AG10803 (cell line): ENCODE measurements around the gene SPTBN5.

Experiments used
- DNase-seq: peaks from one replicate; pipeline ENCODE4 v3.0.0; 2010; ENCODE audit warnings: low read depth
- H3K4me3 ChIP-seq: 2 replicates; pipeline ENCODE4 v1.5.1; 2011; ENCODE audit warnings: mild to moderate bottlenecking, low read length, control low read depth
- TF ChIP-seq, protein P1 (sequence below): conservative IDR thresholded peaks from 2 replicates; pipeline ENCODE4 v1.5.1; 2011; ENCODE audit warnings: mild to moderate bottlenecking, low read length, control low read depth, inconsistent platforms

The SPTBN5 gene

DNA sequence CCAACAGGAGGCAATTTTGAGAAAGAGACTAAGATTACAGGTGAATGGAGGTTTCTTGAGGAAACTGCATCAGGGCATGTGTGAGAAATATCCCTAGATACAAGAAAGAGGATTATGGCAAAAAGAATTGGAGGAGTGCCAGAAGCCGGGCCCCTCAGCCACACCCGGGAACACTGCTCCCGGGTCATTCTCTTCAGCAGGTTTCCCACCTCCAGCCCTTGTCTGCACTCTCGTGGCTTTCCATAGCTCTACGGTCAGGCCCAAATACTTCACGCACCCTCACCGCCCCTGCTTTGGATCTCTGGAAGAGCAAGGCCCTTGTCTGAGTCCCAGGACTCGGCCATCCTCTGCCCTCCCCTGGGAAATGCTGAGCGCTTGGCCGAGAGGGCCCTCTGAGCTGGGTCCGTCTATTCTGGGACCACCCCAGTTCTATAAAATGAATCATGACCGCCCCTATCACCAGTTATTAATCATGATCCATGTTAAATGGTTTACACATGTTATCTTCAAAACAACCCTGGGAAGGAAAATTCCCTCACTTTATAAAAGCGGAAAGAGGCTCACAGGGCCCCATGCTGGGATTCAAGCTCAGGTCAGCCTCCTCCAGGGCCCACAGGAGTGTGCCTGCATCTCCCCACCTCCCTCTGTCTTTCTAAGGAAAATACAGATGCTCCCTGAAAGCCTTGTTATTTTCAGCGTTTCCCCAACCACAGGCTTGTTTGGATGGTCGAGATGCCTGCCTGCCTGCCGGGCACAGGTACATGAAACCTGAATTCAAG is 38.8 kb upstream of the SPTBN5 start:
- TF ChIP-seq, protein P1, sequence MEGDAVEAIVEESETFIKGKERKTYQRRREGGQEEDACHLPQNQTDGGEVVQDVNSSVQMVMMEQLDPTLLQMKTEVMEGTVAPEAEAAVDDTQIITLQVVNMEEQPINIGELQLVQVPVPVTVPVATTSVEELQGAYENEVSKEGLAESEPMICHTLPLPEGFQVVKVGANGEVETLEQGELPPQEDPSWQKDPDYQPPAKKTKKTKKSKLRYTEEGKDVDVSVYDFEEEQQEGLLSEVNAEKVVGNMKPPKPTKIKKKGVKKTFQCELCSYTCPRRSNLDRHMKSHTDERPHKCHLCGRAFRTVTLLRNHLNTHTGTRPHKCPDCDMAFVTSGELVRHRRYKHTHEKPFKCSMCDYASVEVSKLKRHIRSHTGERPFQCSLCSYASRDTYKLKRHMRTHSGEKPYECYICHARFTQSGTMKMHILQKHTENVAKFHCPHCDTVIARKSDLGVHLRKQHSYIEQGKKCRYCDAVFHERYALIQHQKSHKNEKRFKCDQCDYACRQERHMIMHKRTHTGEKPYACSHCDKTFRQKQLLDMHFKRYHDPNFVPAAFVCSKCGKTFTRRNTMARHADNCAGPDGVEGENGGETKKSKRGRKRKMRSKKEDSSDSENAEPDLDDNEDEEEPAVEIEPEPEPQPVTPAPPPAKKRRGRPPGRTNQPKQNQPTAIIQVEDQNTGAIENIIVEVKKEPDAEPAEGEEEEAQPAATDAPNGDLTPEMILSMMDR = no peak
- H3K4me3 ChIP-seq = no peak overlapping the region
- DNase-seq = no peak

DNA sequence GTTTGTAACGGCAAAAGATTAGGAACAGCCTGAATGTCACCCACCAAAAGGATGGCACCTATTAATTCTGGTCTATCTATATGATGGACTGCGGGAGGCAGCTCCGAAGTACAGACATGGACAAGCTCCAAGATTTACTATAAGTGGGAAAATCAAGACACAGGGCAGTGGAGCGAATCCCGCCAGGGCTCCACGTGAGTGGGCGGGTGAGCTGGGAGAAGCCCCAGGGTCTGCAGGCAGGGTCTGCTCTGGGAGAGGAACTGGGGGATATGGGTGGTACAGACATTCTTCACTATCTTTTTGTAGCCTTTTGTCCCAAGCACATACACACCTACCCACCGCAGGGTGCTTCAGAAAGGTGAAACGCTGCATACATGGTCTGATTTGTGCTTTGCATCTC is 38.2 kb upstream of the SPTBN5 start:
- TF ChIP-seq, protein P1 = no peak
- no peak for DNase-seq
- no peak overlapping the region for H3K4me3 ChIP-seq

DNA sequence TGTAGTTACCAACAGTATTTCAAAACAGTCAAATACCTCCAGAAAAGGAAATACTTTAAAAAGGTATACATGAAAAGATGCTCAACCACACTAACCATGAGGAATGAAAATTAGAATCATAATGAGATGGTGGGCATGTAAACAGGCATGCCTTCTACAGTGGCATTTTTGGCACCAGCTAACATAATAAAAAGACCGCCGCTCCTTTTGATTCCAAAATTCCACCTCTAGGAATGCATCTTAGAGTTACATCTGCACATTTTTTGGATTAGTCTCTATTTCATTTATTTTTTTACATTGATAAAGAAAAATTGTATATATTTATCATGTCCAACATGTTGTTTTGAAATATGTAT is 37.0 kb upstream of the SPTBN5 start:
- no peak for DNase-seq
- H3K4me3 ChIP-seq = no peak overlapping the region
- TF ChIP-seq, protein P1 = no peak

DNA sequence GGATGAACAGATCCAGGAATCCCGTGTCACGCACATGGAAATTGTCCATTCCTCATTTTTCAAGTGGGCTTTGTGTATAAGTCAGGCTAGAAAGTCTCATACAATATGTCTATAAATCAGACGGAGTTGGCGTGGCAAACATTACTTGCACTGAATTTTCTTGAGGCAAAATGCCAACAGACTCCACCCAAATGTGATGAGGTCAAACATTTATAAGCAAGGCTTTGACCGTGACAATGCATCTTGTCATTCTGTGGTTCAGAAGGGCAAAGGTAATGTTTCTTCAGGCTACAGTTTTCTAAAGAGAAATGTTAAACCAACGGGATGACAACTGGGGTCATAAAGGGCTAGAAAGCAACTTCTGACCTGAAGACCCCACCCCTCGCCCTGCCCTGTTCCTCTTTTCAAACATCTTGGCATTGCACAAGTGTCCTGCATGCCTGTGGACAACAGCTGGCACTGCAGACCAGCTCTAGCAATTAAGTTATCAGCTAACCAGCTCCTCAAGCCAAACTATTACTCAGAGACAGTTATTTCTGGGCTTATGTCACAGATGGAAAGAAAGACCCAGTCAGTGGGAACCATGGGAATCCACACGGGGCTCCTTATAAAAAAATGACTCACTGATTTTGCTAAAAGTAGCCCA is 36.5 kb upstream of the SPTBN5 start:
- peak; percentile 98 for DNase-seq
- TF ChIP-seq, protein P1 = peak; percentile 32; the same call in 1 of the 2 replicates
- no peak overlapping the region for H3K4me3 ChIP-seq

DNA sequence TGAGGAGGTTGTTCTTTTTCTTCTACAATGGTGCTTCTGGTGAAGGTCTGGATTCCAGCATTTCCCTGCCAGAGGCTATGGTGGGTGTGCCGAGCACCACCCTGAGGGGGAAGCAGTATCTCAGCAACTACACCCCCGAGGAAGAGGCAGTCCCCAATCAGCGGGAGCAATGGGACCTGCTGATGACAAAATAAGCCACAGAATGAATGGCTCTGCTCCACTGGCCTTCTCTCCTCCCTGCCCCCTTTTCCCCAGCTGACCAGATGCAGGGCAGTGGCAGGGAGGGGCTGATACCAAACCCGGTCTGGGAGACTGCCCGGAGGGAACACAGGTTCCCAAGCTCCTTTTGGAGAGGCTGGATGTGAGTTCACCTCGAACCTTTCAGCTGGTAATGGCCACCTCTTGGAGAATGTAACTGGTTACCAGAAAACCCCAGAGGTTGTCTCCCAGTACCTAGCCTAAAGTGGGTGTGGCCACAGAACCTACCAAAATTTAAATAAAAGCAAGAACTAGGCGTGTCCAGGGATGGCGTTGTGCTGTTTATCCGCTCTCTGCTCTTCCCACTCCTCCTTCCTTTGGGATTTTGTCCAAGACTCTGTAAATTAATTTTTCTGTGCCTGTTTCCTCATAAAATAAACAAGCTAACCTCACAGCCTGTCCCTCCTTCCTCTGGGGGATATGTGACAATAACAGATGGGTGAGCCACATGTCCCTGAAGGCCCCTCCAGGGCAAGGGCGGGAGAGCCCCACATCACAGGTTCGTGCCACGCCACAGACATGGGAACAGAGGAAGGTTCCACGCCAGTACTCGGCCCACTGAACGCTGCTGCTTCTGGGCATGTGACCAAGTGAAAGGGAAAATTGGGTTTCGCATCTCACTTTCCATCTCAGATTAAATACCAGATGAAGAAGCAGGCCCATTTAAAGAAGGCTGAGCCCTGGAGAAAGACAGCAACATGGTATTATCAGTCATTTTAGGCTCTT is 35.1 kb upstream of the SPTBN5 start:
- TF ChIP-seq, protein P1 = no peak
- no peak overlapping the region for H3K4me3 ChIP-seq
- DNase-seq = peak; percentile 38

DNA sequence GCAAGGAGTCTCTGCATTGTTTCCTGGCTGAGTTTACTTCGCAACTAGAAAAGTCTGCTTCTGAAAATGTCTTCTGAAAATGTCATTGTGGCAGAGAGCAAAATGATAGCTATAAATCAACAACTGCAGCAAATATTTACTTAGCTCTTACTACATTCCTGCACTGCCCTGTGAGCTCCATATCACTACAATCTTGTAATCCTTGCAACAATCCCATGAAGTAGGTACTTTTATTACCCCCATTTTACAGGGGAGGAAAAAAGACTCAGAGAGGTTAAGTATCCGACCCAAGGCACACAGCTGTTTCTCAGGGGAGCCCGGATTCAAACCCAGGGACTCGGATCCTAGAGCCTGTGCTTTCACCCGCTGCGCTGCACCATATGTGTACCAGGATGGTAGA is 34.2 kb upstream of the SPTBN5 start:
- TF ChIP-seq, protein P1 = no peak
- DNase-seq = no peak
- H3K4me3 ChIP-seq = no peak overlapping the region
